GM12875 (cell line): ENCODE data around the gene GPR21.

Experiments used
- H3K4me3 ChIP-seq: one replicate; pipeline ENCODE4 v1.5.1; 2011; ENCODE audit warnings: low read depth, low read length, control low read depth
- TF ChIP-seq, protein P1 (sequence below): IDR thresholded peaks from 2 replicates; pipeline ENCODE4 v1.5.1; 2011; ENCODE audit warnings: low read depth, mild to moderate bottlenecking, control low read depth, inconsistent platforms, low read length, moderate library complexity, borderline replicate concordance; ENCODE audit not compliant: insufficient read depth

Gene GPR21

DNA sequence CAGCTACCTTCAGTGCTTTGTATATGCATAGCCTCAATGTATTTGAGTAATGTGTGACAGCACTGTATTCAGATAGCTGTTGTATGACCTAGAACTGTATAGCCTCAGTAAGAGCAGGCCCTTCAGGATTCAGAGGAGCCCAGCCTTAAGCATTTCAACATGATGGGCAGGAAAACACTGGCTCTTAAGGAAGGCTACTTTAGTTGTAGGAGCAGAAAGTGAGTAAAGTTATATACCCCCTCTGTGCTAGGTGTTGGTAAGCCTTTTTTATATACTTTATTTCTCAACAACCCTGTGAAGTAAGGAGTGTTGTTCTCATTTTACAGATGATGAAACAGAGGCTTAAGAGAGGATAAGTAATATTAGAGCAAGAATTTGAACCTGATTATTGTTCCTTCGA is 1.5 kb upstream of the GPR21 start:
- H3K4me3 ChIP-seq: no peak overlapping the region
- TF ChIP-seq, protein P1, sequence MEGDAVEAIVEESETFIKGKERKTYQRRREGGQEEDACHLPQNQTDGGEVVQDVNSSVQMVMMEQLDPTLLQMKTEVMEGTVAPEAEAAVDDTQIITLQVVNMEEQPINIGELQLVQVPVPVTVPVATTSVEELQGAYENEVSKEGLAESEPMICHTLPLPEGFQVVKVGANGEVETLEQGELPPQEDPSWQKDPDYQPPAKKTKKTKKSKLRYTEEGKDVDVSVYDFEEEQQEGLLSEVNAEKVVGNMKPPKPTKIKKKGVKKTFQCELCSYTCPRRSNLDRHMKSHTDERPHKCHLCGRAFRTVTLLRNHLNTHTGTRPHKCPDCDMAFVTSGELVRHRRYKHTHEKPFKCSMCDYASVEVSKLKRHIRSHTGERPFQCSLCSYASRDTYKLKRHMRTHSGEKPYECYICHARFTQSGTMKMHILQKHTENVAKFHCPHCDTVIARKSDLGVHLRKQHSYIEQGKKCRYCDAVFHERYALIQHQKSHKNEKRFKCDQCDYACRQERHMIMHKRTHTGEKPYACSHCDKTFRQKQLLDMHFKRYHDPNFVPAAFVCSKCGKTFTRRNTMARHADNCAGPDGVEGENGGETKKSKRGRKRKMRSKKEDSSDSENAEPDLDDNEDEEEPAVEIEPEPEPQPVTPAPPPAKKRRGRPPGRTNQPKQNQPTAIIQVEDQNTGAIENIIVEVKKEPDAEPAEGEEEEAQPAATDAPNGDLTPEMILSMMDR: no peak

DNA sequence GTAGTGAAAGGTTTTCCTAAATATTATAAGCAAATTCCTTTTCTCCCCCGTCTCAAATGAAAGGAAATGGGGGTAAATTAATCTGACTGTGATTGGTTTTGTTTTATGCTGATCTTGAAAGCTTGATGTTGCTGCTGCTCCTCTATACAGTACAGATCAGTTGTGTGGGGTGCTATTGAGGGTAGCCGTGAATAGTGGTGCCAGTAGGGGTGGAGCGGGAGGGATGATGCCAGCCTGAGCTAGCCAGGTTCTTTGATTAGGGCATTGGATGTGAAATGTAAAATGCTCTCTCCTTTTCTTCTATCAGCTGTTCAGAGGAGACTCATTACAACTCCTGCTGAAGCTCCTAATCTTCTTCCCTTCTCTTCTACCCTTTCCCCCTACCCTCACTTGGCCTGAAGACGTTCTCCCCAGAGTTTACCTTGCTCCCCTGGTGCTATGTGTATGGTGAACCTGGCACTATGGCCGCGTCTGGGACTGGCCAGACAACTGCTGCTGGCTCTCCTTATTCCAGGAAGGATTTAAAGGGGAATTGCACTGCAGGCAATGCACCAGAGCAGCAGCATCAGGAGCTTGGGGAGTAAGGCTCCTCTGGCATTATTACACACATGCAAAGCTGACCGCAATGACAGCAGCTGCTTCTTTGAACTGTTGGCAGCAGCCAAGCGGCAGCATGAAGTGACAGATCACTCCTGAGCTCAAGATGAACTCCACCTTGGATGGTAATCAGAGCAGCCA is 566 bp downstream of the GPR21 start:
- TF ChIP-seq, protein P1: no peak
- no peak overlapping the region for H3K4me3 ChIP-seq

DNA sequence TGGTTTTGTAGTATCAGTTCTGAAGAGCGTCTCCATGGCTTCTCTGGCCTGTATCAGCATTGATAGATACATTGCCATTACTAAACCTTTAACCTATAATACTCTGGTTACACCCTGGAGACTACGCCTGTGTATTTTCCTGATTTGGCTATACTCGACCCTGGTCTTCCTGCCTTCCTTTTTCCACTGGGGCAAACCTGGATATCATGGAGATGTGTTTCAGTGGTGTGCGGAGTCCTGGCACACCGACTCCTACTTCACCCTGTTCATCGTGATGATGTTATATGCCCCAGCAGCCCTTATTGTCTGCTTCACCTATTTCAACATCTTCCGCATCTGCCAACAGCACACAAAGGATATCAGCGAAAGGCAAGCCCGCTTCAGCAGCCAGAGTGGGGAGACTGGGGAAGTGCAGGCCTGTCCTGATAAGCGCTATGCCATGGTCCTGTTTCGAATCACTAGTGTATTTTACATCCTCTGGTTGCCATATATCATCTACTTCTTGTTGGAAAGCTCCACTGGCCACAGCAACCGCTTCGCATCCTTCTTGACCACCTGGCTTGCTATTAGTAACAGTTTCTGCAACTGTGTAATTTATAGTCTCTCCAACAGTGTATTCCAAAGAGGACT is 1.5 kb downstream of the GPR21 start:
- no peak overlapping the region for H3K4me3 ChIP-seq
- TF ChIP-seq, protein P1: no peak

DNA sequence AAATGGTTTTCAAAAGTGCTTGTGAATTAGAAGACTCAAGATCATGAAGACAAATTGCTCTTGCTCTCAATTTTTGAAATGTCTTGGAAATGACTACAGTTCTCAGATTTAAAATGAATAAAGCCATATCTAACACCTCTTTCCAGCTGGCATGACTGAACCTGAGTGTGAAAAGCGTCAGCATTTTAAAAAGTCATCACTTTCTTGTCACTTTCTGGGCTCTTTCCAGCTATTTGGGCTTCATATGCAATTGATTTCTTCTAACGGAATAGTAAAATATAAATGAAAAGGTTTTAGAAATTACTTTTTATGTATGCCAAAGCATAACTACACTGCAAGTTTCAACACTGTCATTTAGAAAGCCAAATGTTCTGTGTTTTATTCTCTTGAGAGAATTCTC is 2.3 kb downstream of the GPR21 start:
- TF ChIP-seq, protein P1: no peak
- no peak overlapping the region for H3K4me3 ChIP-seq

DNA sequence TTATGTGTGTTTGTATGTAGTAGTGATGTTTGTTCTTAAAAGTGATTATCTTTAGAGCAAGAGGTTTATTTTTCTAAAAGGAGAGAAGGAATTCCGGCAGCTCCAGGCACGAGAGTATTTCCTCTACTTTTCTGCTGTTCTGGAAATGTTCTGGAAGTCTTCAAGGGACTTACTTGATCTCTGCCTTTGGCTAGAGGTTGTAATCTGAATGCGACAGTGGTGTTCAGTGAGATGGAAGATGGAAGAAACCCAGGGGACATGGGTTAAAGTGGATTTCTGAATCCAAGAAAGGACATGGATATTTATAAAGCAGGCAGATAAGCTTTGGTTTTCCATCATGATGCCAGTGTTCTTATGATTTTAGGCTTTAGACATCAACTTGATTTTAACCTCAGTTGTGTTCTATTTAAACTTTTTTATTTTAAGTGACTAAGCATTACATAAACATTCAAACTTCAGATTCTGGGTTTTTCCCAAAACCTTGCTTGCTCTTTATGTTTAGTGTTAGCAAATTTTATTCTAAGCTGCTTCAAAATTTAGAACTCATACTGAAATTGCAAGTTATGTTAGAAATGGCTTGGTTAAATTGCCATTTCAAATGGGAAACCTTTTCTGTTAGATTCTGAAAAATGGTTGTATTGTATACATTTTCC is 3.6 kb downstream of the GPR21 start:
- H3K4me3 ChIP-seq: no peak overlapping the region
- TF ChIP-seq, protein P1: no peak

DNA sequence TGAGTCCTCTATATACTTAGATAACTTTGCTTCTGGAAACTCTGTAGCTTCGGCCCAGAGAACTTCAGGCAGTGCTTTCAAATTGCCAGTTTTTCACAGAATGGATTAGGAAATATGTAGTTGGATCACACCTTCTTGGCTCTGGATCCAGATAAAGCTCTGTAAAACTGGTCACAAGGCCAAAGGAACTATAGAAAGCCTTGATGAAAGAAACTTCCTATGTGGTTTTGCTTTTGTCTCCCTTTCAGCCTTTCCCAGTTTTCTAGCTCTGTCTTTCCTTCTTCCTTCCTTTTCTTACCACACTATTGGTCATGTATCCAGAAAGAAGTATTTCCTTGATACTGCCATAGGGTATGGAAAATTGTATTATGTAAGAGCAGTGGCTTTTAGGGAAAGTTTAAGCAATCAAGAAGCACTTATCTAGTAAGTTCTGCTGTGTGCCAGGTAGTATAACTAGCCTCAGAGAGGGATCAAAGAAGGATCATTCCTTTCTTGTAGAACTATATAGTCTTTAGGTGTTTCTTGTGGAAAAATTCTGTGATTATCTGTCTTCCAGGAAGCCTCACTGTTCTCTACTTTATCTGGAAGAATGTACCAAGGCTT is 6.3 kb downstream of the GPR21 start:
- H3K4me3 ChIP-seq: no peak overlapping the region
- TF ChIP-seq, protein P1: no peak

DNA sequence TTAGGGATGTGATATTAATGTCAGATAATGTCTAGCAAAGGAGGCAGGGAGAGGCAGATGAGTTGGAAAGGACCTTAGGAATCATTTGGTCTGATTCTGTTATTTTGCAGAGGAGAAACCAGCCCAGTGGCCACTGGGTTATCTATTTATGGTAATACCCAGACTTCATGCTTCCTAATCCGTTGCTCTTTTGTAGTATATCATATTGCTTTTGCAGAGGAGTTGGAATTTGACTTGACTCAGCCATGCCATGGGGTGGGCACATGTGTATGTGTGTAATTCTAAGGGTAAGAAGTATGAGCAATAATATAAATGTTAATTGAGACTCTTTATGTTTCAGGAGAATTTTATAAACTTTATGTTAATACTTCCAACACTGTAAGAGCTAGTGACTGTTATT is 7.3 kb downstream of the GPR21 start:
- H3K4me3 ChIP-seq: no peak overlapping the region
- TF ChIP-seq, protein P1: no peak
